IMR-90 (cell line): ENCODE measurements around the gene HMGA1. TPM values are rescaled to one million over a fixed set of nuclear protein-coding genes. Genes with fewer than 3 reads are reported as not detected.

Source experiments
- ATAC-seq: fragments of 200-7000 bp; cut with Tn5 transposase; 2 replicates; pipeline ENCODE4 v1.9.1; 2020; ENCODE audit warnings: low read depth, mild to moderate bottlenecking, moderate library complexity
- BruUV-seq: library from RNA; stranded (reverse); fragments of 400-500 nt; replicated peaks from 2 replicates; lab custom pipeline; 2021; lab: Mats Ljungman, UMichigan
- CTCF ChIA-PET: fragments of 300-600 bp; formaldehyde crosslinking; extraction: SDS; loops from one replicate; lab custom pipeline; 2021; ENCODE audit warnings: antibody characterized with exemption; lab: Yijun Ruan, JAX
- POLR2A ChIA-PET: fragments of 300-600 bp; sonication (Branson Sonifier 250); formaldehyde crosslinking; loops from one replicate; lab custom pipeline; 2022; ENCODE audit warnings: antibody characterized with exemption; ENCODE audit not compliant: unreplicated experiment; lab: Charles Lee
- DNase-seq: peaks from one replicate; pipeline ENCODE4 v3.0.0; 2013
- H2AFZ ChIP-seq: replicated peaks from 2 replicates; pipeline ENCODE3; 2013; ENCODE audit warnings: low read length, mild to moderate bottlenecking; ENCODE audit not compliant: poor library complexity
- H2AK5ac ChIP-seq: 2 replicates; pipeline ENCODE4 v1.6.1; 2013; ENCODE audit warnings: low read depth, low read length, inconsistent platforms
- H2AK9ac ChIP-seq: replicated peaks from 2 replicates; pipeline ENCODE3; 2013; ENCODE audit warnings: mild to moderate bottlenecking, low read depth, low read length, moderate library complexity; ENCODE audit not compliant: poor library complexity
- H2BK120ac ChIP-seq: 2 replicates; pipeline ENCODE4 v1.6.1; 2013; ENCODE audit warnings: low read depth, low read length, inconsistent platforms
- H2BK15ac ChIP-seq: 3 replicates; pipeline ENCODE4 v1.6.1; 2013; ENCODE audit warnings: low read depth, low read length, inconsistent platforms
- H2BK20ac ChIP-seq: 2 replicates; pipeline ENCODE4 v1.6.1; 2013; ENCODE audit warnings: low read depth, mild to moderate bottlenecking, inconsistent platforms, low read length, moderate library complexity
- H2BK5ac ChIP-seq: 2 replicates; pipeline ENCODE4 v1.6.1; 2013; ENCODE audit warnings: mild to moderate bottlenecking, low read depth, low read length, inconsistent platforms; ENCODE audit not compliant: poor library complexity, severe bottlenecking
- H3K14ac ChIP-seq: replicated peaks from 2 replicates; pipeline ENCODE4 v1.6.1; 2013; ENCODE audit warnings: low read depth, low read length, inconsistent platforms
- H3K18ac ChIP-seq: 2 replicates; pipeline ENCODE4 v1.6.1; 2013; ENCODE audit warnings: low read depth, low read length, control low read depth
- H3K23ac ChIP-seq: 2 replicates; pipeline ENCODE4 v1.6.1; 2013; ENCODE audit warnings: low read depth, low read length, inconsistent platforms
- H3K27ac ChIP-seq: 2 replicates; pipeline ENCODE4 v1.5.1; 2013; ENCODE audit warnings: mild to moderate bottlenecking, control low read depth, low read length; ENCODE audit not compliant: insufficient read depth
- H3K27me3 ChIP-seq: 2 replicates; pipeline ENCODE4 v1.6.1; 2013; ENCODE audit warnings: low read length; ENCODE audit not compliant: control insufficient read depth, insufficient read depth
- H3K36me3 ChIP-seq: 2 replicates; pipeline ENCODE4 v1.6.1; 2013; ENCODE audit warnings: low read length, mixed read lengths; ENCODE audit not compliant: control insufficient read depth, insufficient read depth
- H3K4ac ChIP-seq: 2 replicates; pipeline ENCODE4 v1.6.1; 2013; ENCODE audit warnings: low read depth, low read length, inconsistent platforms
- H3K4me1 ChIP-seq: 2 replicates; pipeline ENCODE4 v1.6.1; 2013; ENCODE audit warnings: low read length, mixed read lengths; ENCODE audit not compliant: control insufficient read depth, insufficient read depth
- H3K4me2 ChIP-seq: 2 replicates; pipeline ENCODE4 v1.6.1; 2013; ENCODE audit warnings: low read depth, mild to moderate bottlenecking, control low read depth, low read length, moderate library complexity
- H3K4me3 ChIP-seq: 2 replicates; pipeline ENCODE4 v1.5.1; 2013; ENCODE audit warnings: low read depth, mild to moderate bottlenecking, control low read depth, low read length, moderate library complexity; ENCODE audit not compliant: insufficient read depth
- H3K56ac ChIP-seq: 2 replicates; pipeline ENCODE4 v1.6.1; 2013; ENCODE audit warnings: low read length, inconsistent platforms; ENCODE audit not compliant: insufficient read depth; ENCODE audit errors: extremely low read depth
- H3K79me1 ChIP-seq, 2 experiments: 2 replicates each; pipeline ENCODE4 v1.6.1; 2013; ENCODE audit warnings: low read length in 2 of 2, inconsistent platforms in 1 of 2, low read depth in 1 of 2
- H3K9ac ChIP-seq: 2 replicates; pipeline ENCODE4 v1.6.1; 2013; ENCODE audit warnings: low read depth, low read length, control low read depth
- H3K9me1 ChIP-seq: 2 replicates; pipeline ENCODE4 v1.6.1; 2013; ENCODE audit warnings: low read length, inconsistent platforms; ENCODE audit not compliant: insufficient read depth
- H3K9me3 ChIP-seq: 2 replicates; pipeline ENCODE4 v1.6.1; 2013; ENCODE audit warnings: low read length; ENCODE audit not compliant: control insufficient read depth, insufficient read depth
- H4K20me1 ChIP-seq: 2 replicates; pipeline ENCODE4 v1.6.1; 2013; ENCODE audit warnings: low read length, inconsistent platforms; ENCODE audit not compliant: insufficient read depth
- H4K5ac ChIP-seq: 2 replicates; pipeline ENCODE4 v1.6.1; 2013; ENCODE audit warnings: mild to moderate bottlenecking, low read depth, low read length, control low read depth
- H4K8ac ChIP-seq, 2 experiments: 2 replicates each; pipeline ENCODE4 v1.6.1; 2013; ENCODE audit warnings: low read depth in 2 of 2, low read length in 2 of 2, control low read depth in 1 of 2, inconsistent platforms in 1 of 2
- H4K91ac ChIP-seq: 2 replicates; pipeline ENCODE4 v1.6.1; 2013; ENCODE audit warnings: low read depth, low read length, inconsistent platforms; ENCODE audit not compliant: insufficient read depth
- BHLHE40 ChIP-seq: fragments of 150-350 bp; IDR thresholded peaks from 2 replicates; pipeline ENCODE4 v1.6.1; 2016; ENCODE audit warnings: mild to moderate bottlenecking, low read depth, low read length
- CEBPB ChIP-seq: IDR thresholded peaks from 2 replicates; pipeline ENCODE4 v1.6.1; 2012; ENCODE audit warnings: low read depth, low read length, improper control_type of control experiment
- FOS ChIP-seq: fragments of 150-350 bp; IDR thresholded peaks from 2 replicates; pipeline ENCODE4 v1.6.1; 2016; ENCODE audit warnings: low read depth, low read length
- MAFK ChIP-seq: IDR thresholded peaks from 2 replicates; pipeline ENCODE4 v1.6.1; 2012; ENCODE audit warnings: low read depth, low read length, improper control_type of control experiment
- MXI1 ChIP-seq: IDR thresholded peaks from 2 replicates; pipeline ENCODE4 v1.6.1; 2012; ENCODE audit warnings: low read depth, mild to moderate bottlenecking, low read length, moderate library complexity, borderline replicate concordance
- NFE2L2 ChIP-seq: fragments of 150-350 bp; IDR thresholded peaks from 2 replicates; pipeline ENCODE4 v1.6.1; 2016; ENCODE audit warnings: low read depth, mild to moderate bottlenecking, low read length
- RAD21 ChIP-seq: IDR thresholded peaks from 2 replicates; pipeline ENCODE4 v1.6.1; 2012; ENCODE audit warnings: low read length, improper control_type of control experiment
- RCOR1 ChIP-seq: IDR thresholded peaks from 2 replicates; pipeline ENCODE4 v1.6.1; 2012; ENCODE audit warnings: mild to moderate bottlenecking, low read length, improper control_type of control experiment; ENCODE audit not compliant: insufficient replicate concordance
- RFX5 ChIP-seq: IDR thresholded peaks from 2 replicates; pipeline ENCODE4 v1.8.0; 2012; ENCODE audit warnings: low read depth, mild to moderate bottlenecking, low read length, moderate library complexity
- SMC3 ChIP-seq: fragments of 150-350 bp; IDR thresholded peaks from 2 replicates; pipeline ENCODE4 v1.6.1; 2016; ENCODE audit warnings: low read depth, mild to moderate bottlenecking, antibody characterized with exemption, low read length, moderate library complexity
- WGBS, 2 experiments: methylation state at CpG; one replicate each; pipeline versions ENCODE4 v1.1.5 to v1.1.7; 2013; ENCODE audit warnings: missing lambda C conversion rate in 2 of 2; ENCODE audit not compliant: insufficient read length in 1 of 2; ENCODE audit errors: extremely low coverage in 2 of 2; 5-methylcytosine and 5-hydroxymethylcytosine counted together
- dilution Hi-C: fragments of 300-500 bp; cut with HindIII; formaldehyde crosslinking; loops from one replicate; pipeline ENCODE4 v1.14.3; 2018; ENCODE audit warnings: low sequenced_read_pairs; ENCODE audit not compliant: unreplicated experiment
- in situ Hi-C: fragments of 300-500 bp; cut with MboI; formaldehyde crosslinking; loops from 3 replicates; pipeline ENCODE4 v1.14.3; 2019; ENCODE audit warnings: low sequenced_read_pairs, inconsistent platforms, mixed read lengths
- intact Hi-C: fragments of 100-400 bp; cut with micrococcal nuclease; formaldehyde crosslinking; loops from 2 replicates; pipeline ENCODE4 v1.10.0; 2022
- polyA plus RNA-seq, 3 experiments: library from polyadenylated mRNA; depleted of rRNA; stranded (reverse); fragments of >200 nt; gene quantifications; 2 replicates each; pipeline ENCODE4 v1.2.3, GENCODE V29; 2012; ENCODE audit warnings: low replicate concordance in 1 of 3
- total RNA-seq: library from RNA; depleted of rRNA; stranded (reverse); fragments of >200 nt; gene quantifications from 2 replicates; pipeline ENCODE4 v1.2.3, GENCODE V29; 2012
- TF ChIP-seq, protein P1 (sequence below): fragments of 150-350 bp; IDR thresholded peaks from 2 replicates; pipeline ENCODE4 v1.6.1; 2016; ENCODE audit warnings: low read depth, mild to moderate bottlenecking, low read length, moderate library complexity, borderline replicate concordance
- TF ChIP-seq, protein P2 (sequence below): fragments of 150-350 bp; IDR thresholded peaks from 2 replicates; pipeline ENCODE4 v1.6.1; 2017; ENCODE audit warnings: mild to moderate bottlenecking, antibody characterized with exemption, low read length, low read depth
- TF ChIP-seq, protein P3 (sequence below): conservative IDR thresholded peaks from 2 replicates; pipeline ENCODE4 v1.5.1; 2012; ENCODE audit warnings: mild to moderate bottlenecking, low read depth, low read length, improper control_type of control experiment

Gene HMGA1
- total and polyA plus RNA-seq, 2 of the 4 experiments (the other 2 are of a cell fraction), result 101 to 589 TPM

DNA sequence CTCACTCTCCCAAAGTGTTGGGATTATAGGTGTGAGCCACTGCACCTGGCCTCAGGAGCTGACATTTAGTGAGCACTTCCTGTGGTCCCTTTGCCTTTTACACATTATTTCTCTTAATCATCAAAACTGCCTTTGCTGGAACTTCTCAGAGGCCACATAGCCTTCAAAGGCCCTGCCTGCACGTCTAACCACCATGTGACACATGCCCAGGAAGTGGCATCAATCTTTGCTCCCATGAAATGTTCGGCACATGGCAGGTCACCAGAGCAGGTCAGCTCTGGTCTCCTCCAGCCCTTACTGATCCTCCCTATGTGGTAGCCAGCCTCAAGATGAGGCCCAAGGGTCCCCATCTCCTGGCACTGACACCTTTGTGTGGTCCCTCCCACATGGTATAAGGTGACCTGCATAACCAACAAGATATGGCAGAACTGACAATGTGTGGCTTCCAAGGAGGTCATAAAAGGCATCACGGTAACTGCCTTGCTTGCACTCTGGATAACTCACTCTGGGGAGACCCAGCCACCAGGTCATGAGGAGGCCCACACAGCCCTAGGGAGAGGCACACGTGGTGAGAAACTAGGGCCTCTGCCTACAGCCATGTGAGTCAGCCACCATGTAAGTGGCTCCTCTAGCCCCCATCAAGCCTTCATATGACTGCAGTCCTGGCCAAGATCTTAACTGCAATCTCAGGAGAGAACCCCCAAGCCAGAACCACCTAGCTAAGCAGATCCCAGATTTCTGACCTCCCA, 28.8 kb upstream of the HMGA1 start:
- dilution Hi-C loops, result no loop called here
- no TSS peak for BruUV-seq
- 62% methylated on average over 3 of the region's 4 CpGs; no CpG with 5 or more reads in 1 of the 2 experiments for WGBS, 2 experiments

More for the DNA sequence above, 28.8 kb upstream of the HMGA1 start:
- in situ Hi-C loops (no loop called here), intact Hi-C loops (no loop called here)
- Histone ChIP-seq H3K4me3 (no peak overlapping the region), H3K56ac (no peak overlapping the region), H3K4ac (peak overlapping the region; percentile 13; the same call in 1 of the 2 replicates), H3K4me1 (no peaks in the 10 kb centered on the region), H3K9me3 (no peaks in the 10 kb centered on the region), H2AK5ac (peak overlapping the region; percentile 43; the same call in 1 of the 2 replicates), H2AK9ac (peak overlapping the region; percentile 79), H3K27ac (no peak overlapping the region), H4K20me1 (no peaks in the 10 kb centered on the region), H3K27me3 (no peaks in the 10 kb centered on the region), H2AFZ (peak overlapping the region; percentile 34), H3K23ac (no peak overlapping the region), H3K18ac (no peak overlapping the region), H3K14ac (no peak overlapping the region), H3K9ac (no peak overlapping the region), H3K4me2 (no peak overlapping the region), H4K91ac (no peak overlapping the region), H4K8ac (no peak overlapping the region), H2BK15ac (peak overlapping the region; percentile 36; the same call in 1 of the 3 replicates), H2BK5ac (no peak overlapping the region), H3K36me3 (no peaks in the 10 kb centered on the region), H3K9me1 (0 out of 2 replicates have a peak, but pooled peaks cover 3% of the 10 kb centered on the region), H3K79me1 (no peaks in the 10 kb centered on the region), H2BK120ac (no peak overlapping the region), H2BK20ac (no peak overlapping the region; the same call in 1 of the 2 replicates), H4K5ac (no peak overlapping the region)
- CTCF ChIA-PET, result interaction anchor here (0.6 to 2.5 kb wide), 2 partner anchors 12 to 509 kb away, joined by 5 to 12 read pairs; no protein-coding TSS in a partner anchor
- ATAC-seq (no peak), DNase-seq (no peak)
- POLR2A ChIA-PET, result no interaction called here
- no peak for TF ChIP-seq RFX5
- TF ChIP-seq, protein P1, sequence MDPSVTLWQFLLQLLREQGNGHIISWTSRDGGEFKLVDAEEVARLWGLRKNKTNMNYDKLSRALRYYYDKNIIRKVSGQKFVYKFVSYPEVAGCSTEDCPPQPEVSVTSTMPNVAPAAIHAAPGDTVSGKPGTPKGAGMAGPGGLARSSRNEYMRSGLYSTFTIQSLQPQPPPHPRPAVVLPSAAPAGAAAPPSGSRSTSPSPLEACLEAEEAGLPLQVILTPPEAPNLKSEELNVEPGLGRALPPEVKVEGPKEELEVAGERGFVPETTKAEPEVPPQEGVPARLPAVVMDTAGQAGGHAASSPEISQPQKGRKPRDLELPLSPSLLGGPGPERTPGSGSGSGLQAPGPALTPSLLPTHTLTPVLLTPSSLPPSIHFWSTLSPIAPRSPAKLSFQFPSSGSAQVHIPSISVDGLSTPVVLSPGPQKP, result no peak
- no peak for TF ChIP-seq CEBPB
- TF ChIP-seq MAFK, result no peak
- TF ChIP-seq, protein P2, sequence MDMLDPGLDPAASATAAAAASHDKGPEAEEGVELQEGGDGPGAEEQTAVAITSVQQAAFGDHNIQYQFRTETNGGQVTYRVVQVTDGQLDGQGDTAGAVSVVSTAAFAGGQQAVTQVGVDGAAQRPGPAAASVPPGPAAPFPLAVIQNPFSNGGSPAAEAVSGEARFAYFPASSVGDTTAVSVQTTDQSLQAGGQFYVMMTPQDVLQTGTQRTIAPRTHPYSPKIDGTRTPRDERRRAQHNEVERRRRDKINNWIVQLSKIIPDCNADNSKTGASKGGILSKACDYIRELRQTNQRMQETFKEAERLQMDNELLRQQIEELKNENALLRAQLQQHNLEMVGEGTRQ, result no peak
- no peak for TF ChIP-seq SMC3
- TF ChIP-seq FOS, result no peak
- no peak for TF ChIP-seq RAD21
- no peak for TF ChIP-seq RCOR1
- no peak for TF ChIP-seq MXI1
- TF ChIP-seq NFE2L2, result no peak
- no peak for TF ChIP-seq BHLHE40
- TF ChIP-seq, protein P3, sequence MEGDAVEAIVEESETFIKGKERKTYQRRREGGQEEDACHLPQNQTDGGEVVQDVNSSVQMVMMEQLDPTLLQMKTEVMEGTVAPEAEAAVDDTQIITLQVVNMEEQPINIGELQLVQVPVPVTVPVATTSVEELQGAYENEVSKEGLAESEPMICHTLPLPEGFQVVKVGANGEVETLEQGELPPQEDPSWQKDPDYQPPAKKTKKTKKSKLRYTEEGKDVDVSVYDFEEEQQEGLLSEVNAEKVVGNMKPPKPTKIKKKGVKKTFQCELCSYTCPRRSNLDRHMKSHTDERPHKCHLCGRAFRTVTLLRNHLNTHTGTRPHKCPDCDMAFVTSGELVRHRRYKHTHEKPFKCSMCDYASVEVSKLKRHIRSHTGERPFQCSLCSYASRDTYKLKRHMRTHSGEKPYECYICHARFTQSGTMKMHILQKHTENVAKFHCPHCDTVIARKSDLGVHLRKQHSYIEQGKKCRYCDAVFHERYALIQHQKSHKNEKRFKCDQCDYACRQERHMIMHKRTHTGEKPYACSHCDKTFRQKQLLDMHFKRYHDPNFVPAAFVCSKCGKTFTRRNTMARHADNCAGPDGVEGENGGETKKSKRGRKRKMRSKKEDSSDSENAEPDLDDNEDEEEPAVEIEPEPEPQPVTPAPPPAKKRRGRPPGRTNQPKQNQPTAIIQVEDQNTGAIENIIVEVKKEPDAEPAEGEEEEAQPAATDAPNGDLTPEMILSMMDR, result no peak
